ENCODE results near the gene DDT.
"Not testable (repeated sequence)": the region's sequence is repeated elsewhere in the genome, so short reads cannot be mapped to it uniquely, and the experiment has no call there.

- not testable (repeated sequence) for TF ChIP-seq CTCF (IDR thresholded peaks at IDR 0.05; ENCODE audit: low read depth, low read length, poor library complexity, severe bottlenecking); EZH2phosphoT487 (IDR thresholded peaks at IDR 0.05; ENCODE audit: borderline replicate concordance, low read length)
Measured at GRCh38 chr22:23951383-23951782, 22.9 kb downstream of the DDT start.
